ENCODE measurements around the gene ZFAND6. TPM values are rescaled to one million over a fixed set of nuclear protein-coding genes. Genes with fewer than 3 reads are reported as not detected.

Gene ZFAND6
- total RNA-seq, 1 donor, result 109 TPM

- no peaks in the 10 kb centered on the region for H3K36me3 ChIP-seq (ENCODE audit: insufficient read depth, low read length)
- H3K4me3 ChIP-seq (ENCODE audit: insufficient read depth, low read length), result no peak overlapping the region
- H3K27me3 ChIP-seq (ENCODE audit: insufficient read depth, low read length), result no peaks in the 10 kb centered on the region
- no peaks in the 10 kb centered on the region for H3K9me3 ChIP-seq (ENCODE audit: low read depth, low read length)
- peaks cover 47% of the 10 kb centered on the region for H4K20me1 ChIP-seq (ENCODE audit: insufficient read depth, low read length)
- peaks cover 79% of the 10 kb centered on the region for H3K79me2 ChIP-seq (ENCODE audit: insufficient read depth, low read length)
- H2AFZ ChIP-seq (ENCODE audit: low read length), result no peak overlapping the region
- no peak for DNase-seq (ENCODE audit: insufficient read length, low spot score, missing footprints)
- no peak for TF ChIP-seq CTCF (IDR thresholded peaks at IDR 0.05; ENCODE audit: extremely low read depth, low read depth, low read length)
- no peaks in the 10 kb centered on the region for H3K4me1 ChIP-seq (ENCODE audit: insufficient read depth, low read length)
- H3K4me2 ChIP-seq (ENCODE audit: insufficient read depth, low read length), result no peak overlapping the region
- H3K27ac ChIP-seq (ENCODE audit: low read depth, low read length), result no peak overlapping the region
Measured at GRCh38 chr15:80090041-80090440, 30.6 kb downstream of the ZFAND6 start.

- no peak overlapping the region for H2AFZ ChIP-seq (ENCODE audit: low read length)
- peaks cover 56% of the 10 kb centered on the region for H4K20me1 ChIP-seq (ENCODE audit: insufficient read depth, low read length)
Measured at GRCh38 chr15:80090879-80091503, 31.5 kb downstream of the ZFAND6 start.

GRCh38 chr15:80093854-80094418 lies 34.5 kb downstream of the ZFAND6 start:
- Histone ChIP-seq H2AFZ (ENCODE audit: low read length) (no peak overlapping the region), H4K20me1 (ENCODE audit: insufficient read depth, low read length) (peaks cover 49% of the 10 kb centered on the region), H3K9me3 (ENCODE audit: low read depth, low read length) (no peaks in the 10 kb centered on the region), H3K4me1 (ENCODE audit: insufficient read depth, low read length) (no peaks in the 10 kb centered on the region), H3K27me3 (ENCODE audit: insufficient read depth, low read length) (no peaks in the 10 kb centered on the region), H3K79me2 (ENCODE audit: insufficient read depth, low read length) (peaks cover 77% of the 10 kb centered on the region), H3K36me3 (ENCODE audit: insufficient read depth, low read length) (no peaks in the 10 kb centered on the region), H3K4me2 (ENCODE audit: insufficient read depth, low read length) (no peak overlapping the region), H3K27ac (ENCODE audit: low read depth, low read length) (no peak overlapping the region), H3K4me3 (ENCODE audit: insufficient read depth, low read length) (no peak overlapping the region)
- TF ChIP-seq CTCF (IDR thresholded peaks at IDR 0.05; ENCODE audit: extremely low read depth, low read depth, low read length), result no peak
- DNase-seq (ENCODE audit: insufficient read length, low spot score, missing footprints), result no peak

More at GRCh38 chr15:80090879-80091503, 31.5 kb downstream of the ZFAND6 start:
- H3K9me3 ChIP-seq (ENCODE audit: low read depth, low read length), result no peaks in the 10 kb centered on the region
- no peaks in the 10 kb centered on the region for H3K4me1 ChIP-seq (ENCODE audit: insufficient read depth, low read length)
- no peaks in the 10 kb centered on the region for H3K27me3 ChIP-seq (ENCODE audit: insufficient read depth, low read length)
- H3K27ac ChIP-seq (ENCODE audit: low read depth, low read length), result no peak overlapping the region
- H3K4me3 ChIP-seq (ENCODE audit: insufficient read depth, low read length), result no peak overlapping the region
- H3K4me2 ChIP-seq (ENCODE audit: insufficient read depth, low read length), result no peak overlapping the region
- no peak for DNase-seq (ENCODE audit: insufficient read length, low spot score, missing footprints)
- H3K36me3 ChIP-seq (ENCODE audit: insufficient read depth, low read length), result no peaks in the 10 kb centered on the region
- peak; percentile 51 for TF ChIP-seq CTCF (IDR thresholded peaks at IDR 0.05; ENCODE audit: extremely low read depth, low read depth, low read length)
- H3K79me2 ChIP-seq (ENCODE audit: insufficient read depth, low read length), result peaks cover 82% of the 10 kb centered on the region

GRCh38 chr15:80095511-80095910 lies 36.0 kb downstream of the ZFAND6 start:
- Histone ChIP-seq H3K36me3 (ENCODE audit: insufficient read depth, low read length) (no peaks in the 10 kb centered on the region), H2AFZ (ENCODE audit: low read length) (no peak overlapping the region), H3K4me2 (ENCODE audit: insufficient read depth, low read length) (no peak overlapping the region), H3K79me2 (ENCODE audit: insufficient read depth, low read length) (peaks cover 73% of the 10 kb centered on the region), H3K9me3 (ENCODE audit: low read depth, low read length) (no peaks in the 10 kb centered on the region), H3K4me1 (ENCODE audit: insufficient read depth, low read length) (no peaks in the 10 kb centered on the region), H3K4me3 (ENCODE audit: insufficient read depth, low read length) (no peak overlapping the region), H3K27me3 (ENCODE audit: insufficient read depth, low read length) (no peaks in the 10 kb centered on the region), H4K20me1 (ENCODE audit: insufficient read depth, low read length) (peaks cover 35% of the 10 kb centered on the region), H3K27ac (ENCODE audit: low read depth, low read length) (no peak overlapping the region)
- no peak for TF ChIP-seq CTCF (IDR thresholded peaks at IDR 0.05; ENCODE audit: extremely low read depth, low read depth, low read length)
- DNase-seq (ENCODE audit: insufficient read length, low spot score, missing footprints), result no peak
